NOMO-1 treated with DMSO at 0.1 percent for 48 hours (cell line): Measurements from ENCODE around the gene SSX7.
"Not testable (repeated sequence)": the region's sequence is repeated elsewhere in the genome, so short reads cannot be mapped to it uniquely, and the experiment has no call there.

Source experiments
- DNase-seq: peaks from one replicate; lab custom pipeline; 2025; ENCODE audit not compliant: unreplicated experiment; lab: John Stamatoyannopoulos, UW

SSX7 gene, protein sequence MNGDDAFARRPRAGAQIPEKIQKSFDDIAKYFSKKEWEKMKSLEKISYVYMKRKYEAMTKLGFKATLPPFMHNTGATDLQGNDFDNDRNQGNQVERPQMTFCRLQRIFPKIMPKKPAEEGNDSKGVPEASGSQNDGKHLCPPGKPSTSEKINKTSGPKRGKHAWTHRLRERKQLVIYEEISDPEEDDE

DNA sequence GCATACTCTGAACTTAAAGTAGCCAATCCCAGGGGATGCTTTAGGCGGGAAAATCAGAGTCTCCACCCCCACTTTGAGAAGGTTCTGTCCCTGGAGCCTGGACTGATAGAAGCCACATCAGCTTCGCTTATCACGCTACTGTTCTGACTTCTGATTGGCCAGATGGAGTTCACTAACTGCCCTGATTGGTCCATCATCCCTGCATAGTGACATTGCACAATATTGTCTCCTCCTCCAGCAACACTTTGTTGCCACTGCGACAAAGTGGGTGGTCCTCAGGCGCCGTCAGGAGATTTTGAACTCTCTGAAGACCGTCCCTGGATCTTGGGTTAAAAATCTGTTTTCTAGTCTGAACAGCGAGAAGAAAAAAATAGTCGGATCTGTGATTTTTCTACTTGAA, at the start of gene SSX7:
SSX7 (minus strand) TSS at position 101 of the 400 bp plus-strand sequence. CDS start 1,428 bp downstream, outside the sequence.
- not testable (repeated sequence) for DNase-seq

DNA sequence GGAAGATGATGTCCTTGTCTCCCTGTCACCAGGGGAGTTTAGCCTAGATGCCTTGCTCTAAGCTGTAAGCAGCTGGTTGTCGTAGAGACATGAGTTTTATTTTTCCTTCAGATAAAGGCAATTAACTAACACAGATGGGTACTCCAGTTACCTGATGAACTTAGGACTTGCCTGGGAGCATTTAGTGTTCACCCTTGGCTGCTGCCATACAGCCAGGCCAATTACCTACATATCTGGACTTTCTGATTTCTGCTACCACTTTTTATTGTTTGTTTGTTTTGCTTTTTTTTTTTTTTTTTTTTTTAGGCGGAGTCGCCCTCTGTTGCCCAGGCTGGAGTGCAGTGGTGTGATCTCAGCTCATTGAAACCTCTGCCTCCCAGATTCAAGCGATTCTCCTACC, 37.3 kb upstream of the SSX7 start:
- DNase-seq: not testable (repeated sequence)

DNA sequence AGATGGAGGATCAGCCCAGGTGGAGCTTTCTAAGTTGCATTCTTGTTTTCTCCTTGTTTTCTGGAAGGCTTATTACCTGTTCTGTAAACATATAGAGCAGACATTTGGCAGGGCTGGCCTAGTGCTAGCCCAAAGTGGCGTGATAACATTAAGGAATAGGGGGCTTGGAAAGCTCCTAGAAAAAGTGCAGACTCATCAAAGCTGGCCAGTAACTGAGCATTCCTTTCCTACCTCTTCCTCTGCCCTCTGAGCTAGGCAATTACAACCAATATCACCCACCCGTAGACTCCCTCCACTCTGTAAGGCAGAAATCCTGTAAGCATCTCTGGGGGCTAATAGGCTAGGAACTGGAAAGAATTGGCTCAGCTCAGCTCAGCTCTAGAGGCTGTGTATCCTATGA, 7.5 kb upstream of the SSX7 start:
- DNase-seq: not testable (repeated sequence)

GRCh38 chrX:52655475-52655874, 775 bp upstream of the SSX7 start:
- DNase-seq: not testable (repeated sequence)

- DNase-seq: not testable (repeated sequence)
These were observed 4.0 kb downstream of the SSX7 start for GRCh38 chrX:52650676-52651075.

DNA sequence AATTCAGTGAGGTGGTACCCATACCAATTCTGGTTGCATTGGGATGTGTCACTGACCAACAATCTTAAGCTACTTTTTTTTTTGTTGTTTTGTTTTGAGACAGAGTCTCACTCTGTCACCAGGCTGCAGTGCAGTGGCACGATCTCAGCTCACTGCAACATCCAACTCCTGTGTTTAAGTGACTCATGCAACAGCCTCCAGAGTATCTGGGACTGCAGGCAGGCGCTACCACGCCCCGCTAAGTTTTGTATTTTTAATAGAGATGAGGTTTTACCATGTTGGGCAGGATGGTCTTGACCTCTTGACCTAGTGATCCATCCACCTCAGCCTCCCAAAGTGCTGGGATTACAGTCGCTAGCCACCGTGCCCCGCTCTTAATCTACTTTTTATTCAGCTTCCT, 5.7 kb downstream of the SSX7 start:
- DNase-seq: not testable (repeated sequence)

DNA sequence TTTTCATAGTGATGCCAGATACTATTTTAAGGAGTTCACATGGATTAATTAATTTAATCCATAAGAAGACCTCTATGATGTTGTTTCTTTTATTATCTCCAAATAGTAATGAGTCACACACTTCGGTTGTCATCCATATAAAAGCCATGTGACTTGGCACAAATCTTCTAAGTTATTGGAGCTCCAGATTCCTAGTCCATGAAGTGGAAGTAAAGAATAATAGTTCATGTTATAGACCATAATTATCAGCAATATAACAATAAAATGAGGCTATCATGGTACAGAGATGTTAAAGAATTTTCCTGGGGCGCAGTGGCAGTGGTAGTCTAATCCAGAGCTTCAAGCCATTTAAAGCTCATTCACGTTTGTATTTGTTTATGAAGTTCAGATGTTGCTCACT, 26.2 kb downstream of the SSX7 start:
- not testable (repeated sequence) for DNase-seq

DNA sequence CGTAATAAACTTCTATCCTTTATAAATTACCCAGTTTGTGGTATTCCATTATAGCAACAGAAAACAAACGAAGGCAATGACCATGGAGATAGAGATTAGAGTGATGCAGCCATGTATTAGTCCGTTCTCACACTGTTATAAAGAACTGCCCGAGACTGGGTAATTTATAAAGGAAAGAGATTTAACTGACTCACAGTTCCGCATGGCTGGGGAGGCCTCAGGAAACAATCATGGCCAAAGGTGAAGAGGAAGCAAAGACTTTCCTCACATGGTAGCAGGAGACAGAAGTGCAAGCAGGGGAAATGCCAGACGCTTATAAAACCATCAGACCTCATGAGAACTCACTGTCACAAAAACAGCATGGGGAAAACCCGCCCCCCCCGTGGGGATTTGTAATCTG, 34.0 kb downstream of the SSX7 start:
- DNase-seq: not testable (repeated sequence)

- no peak for DNase-seq
These were observed 45.7 kb downstream of the SSX7 start for GRCh38 chrX:52608961-52609360.

GRCh38 chrX:52603151-52603550, 51.5 kb downstream of the SSX7 start:
- not testable (repeated sequence) for DNase-seq

DNA sequence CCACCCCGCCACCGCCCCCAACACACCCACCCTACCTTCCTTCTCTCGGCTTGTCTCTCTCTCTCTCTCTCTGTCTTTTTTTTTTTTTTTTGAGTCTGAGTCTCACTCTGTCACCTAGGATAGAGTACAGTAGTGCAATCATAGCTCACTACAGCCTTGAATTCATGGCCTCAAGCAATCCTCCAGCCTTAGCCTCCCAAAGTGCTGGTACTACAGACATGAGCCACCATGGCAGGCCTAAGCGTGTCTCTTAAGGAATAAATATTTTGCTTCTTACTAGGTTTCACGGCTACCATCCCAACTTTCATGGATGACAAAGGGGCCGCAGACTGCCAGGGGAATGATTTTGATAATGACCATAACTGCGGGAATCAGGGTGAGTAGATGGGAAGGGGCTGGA, 55.8 kb downstream of the SSX7 start:
- no peak for DNase-seq

DNA sequence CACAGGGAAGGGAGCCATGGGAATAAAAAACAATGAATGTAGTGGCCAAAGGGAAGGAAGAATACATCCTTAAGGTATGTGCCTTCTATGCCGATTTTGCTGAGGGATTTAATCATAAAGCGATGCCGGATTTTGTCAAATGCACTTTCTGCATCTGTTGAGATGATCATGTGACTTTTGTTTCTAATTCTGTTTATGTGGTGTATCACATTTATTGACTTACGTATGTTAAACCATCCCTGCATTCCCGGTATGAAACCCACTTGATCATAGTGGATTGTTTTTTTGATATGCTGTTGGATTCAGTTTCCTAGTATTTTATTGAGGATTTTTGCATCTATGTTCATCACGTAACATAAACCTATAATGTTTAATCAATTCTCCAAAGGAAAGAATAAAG, 60.0 kb downstream of the SSX7 start:
- no peak for DNase-seq
